VCaP (cell line): ENCODE results near the gene GDE1.

Experiments used
- H3K27ac ChIP-seq: fragments of 450-650 bp; 2 replicates; pipeline ENCODE4 v1.5.1; 2017
- CTCF ChIP-seq: fragments of 450-650 bp; conservative IDR thresholded peaks from 2 replicates; pipeline ENCODE4 v1.5.1; 2017; ENCODE audit warnings: mild to moderate bottlenecking, moderate library complexity

Gene GDE1

DNA sequence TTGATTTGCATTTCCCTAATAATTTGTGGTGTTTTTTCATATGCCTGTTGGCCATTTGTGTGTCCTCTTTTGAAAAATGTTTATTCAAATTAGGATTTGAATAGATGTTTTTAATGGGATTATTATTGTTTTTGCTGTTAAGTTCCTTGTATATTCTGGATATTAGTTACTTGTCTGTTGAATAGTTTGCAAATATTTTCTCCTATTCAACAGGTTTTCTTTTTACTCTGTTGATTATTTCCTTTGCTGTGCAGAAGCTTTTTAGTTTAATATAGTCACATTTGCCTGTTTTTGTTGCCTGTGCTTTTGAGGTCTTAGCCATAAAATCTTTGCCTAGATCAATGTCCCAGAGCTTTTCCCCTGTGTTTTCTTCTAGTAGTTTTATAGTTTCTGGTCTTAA lies 9.6 kb downstream of the GDE1 start:
- no peak overlapping the region for H3K27ac ChIP-seq
- no peak for TF ChIP-seq CTCF

DNA sequence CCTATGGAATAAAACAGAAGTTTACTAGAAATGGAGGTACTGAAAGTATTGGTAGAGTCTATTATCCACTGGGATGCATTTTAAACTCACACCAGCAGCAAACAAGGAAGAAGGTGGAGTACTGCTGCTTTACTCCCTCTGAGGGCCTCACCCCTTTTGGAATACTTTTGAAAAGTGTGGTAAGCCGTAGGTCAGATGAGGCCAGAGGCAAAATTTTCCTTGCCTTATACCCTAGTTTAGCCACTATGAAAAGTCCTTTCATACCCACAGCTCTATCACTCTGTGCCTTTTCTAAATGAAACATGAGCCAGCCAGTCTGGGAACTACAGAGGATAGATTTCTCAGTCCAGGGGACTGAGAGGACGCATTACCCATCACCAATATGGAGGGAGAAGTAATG lies 14.0 kb downstream of the GDE1 start:
- no peak overlapping the region for H3K27ac ChIP-seq
- no peak for TF ChIP-seq CTCF

DNA sequence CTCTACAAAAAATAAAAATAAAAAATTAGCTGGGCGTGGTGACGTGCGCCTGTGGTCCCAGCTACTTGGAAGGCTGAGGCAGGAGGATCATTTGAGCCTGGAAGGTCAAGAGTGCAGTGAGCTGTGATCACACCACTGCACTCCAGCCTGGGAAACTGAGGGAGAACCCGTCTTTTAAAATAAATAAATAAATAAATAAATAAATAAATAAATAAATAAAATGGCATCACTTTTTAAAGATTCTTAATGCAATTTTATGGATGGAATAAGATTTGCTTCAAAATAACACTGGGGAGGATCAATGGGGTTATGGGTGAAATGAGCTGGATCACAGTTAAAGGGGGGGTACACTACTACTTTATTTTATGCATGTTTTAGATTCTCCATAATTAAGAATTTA lies 14.9 kb downstream of the GDE1 start:
- H3K27ac ChIP-seq: no peak overlapping the region

DNA sequence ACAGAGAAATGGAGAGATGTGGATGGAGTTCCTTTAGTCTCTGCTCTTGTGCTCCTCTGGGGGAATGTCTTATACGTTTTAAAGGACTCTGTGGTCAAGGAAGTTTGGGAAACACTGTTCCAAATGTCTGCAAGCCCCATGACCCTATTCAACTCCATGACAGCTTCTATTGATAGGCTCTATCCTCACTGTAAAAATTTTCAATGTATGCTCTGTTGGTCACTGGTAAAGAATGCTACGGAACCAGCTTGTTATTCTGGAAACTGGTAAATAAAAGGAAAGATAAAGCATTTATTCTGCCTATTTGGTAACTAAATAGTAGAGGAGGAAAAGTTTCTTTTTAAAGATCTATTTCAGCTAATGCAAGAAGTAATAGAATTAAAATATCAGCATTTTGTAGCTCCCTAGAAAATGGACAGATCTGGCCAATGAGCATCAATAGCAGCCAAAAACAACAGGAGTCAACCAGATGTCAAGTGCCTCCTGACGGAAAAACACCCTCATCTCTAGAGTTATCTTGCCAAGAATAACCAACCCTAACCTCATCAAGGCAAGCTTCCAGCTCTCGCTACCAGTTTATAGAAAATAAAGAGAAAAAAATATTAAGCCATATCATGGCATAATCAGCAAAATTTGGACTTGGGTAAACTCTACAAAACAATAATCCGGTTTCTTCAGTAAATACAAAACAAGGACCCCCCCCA lies 16.1 kb downstream of the GDE1 start:
- no peak overlapping the region for H3K27ac ChIP-seq
- no peak for TF ChIP-seq CTCF

More for the DNA sequence above, 14.9 kb downstream of the GDE1 start:
- no peak for TF ChIP-seq CTCF

GRCh38 chr16:19503461-19504075 lies 18.3 kb downstream of the GDE1 start:
- TF ChIP-seq CTCF: no peak
- no peak overlapping the region for H3K27ac ChIP-seq

DNA sequence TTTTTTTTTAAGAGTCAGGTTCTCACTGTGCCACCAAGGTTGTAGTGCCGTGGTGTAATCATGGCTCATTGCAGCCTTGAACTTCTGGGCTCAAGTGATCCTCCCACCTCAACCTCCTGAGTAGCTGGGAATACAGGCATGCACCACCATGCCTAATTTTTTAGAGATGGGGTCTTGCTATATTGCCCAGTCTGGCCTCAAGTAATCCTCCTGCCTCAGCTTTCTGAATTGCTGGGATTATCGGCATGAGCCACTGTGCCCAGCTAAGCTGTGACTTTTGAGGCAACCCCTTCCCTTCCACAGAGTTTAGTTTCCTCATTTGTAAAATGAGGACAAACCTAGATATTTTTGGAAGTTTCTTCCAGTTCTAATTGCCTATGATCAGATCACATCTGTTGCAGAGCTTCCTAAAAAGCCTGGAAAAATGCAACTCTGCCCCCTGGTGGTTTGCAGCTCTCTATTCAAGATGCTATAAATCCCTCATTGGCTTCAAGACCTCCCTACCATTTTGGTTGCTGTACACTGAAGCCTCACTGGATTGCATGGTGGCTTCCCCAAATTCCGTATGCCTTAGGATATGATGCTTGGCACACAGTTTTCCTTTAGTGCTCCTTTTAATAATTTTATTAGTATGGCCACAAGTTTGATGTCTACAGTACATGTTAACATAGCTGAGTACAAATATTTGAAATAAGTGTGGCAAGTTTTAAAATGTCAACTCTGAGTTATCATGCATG lies 19.3 kb downstream of the GDE1 start:
- peak; percentile 76 for TF ChIP-seq CTCF
- no peak overlapping the region for H3K27ac ChIP-seq

DNA sequence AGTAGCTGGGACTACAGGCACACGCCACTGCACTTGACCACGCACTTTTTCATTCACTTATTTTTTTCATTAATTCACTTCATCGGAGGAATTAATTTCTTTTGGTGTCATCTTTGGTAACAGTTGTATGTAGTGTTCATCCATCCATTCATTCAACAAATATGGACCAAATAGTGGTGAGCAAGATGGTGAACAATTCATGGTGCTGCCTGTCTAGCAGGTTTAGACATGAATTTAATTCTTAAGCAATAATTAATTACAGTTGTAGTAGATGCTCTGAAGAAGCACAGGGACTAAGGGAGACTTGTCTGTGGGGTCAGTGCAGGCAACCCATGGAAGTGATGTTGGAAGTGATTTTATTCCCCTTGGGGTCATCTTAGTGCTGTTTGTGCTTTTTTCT lies 22.4 kb downstream of the GDE1 start:
- no peak for TF ChIP-seq CTCF
- no peak overlapping the region for H3K27ac ChIP-seq
